ENCODE data around the gene MYO15A.

- TF ChIP-seq ZNF274 (IDR thresholded peaks at IDR 0.05; ENCODE audit: low read depth, low read length) (no peak), SUZ12 (IDR thresholded peaks at IDR 0.05; ENCODE audit: extremely low read depth, insufficient read depth, insufficient read length) (no peak)
Measured at GRCh38 chr17:18111330-18111971, 2.9 kb downstream of the MYO15A start.
